Tibial artery (tissue), 4 donors: Measurements from ENCODE around the gene STK17B.

Experiments
- DNase-seq, 2 donors: peaks; one replicate each; pipeline ENCODE4 v3.0.0-alpha.2; 2019
- H3K27ac ChIP-seq, 2 donors: fragments of 200-600 bp; sonication (generic) in 1 of 2; 1 replicate in 1 of 2; 2 replicates in 1 of 2; pipeline ENCODE4 v1.5.1; 2018 to 2019; ENCODE audit warnings: mild to moderate bottlenecking in 1 of 2
- H3K27me3 ChIP-seq, 2 donors: fragments of 200-600 bp; sonication (generic) in 1 of 2; one replicate each; pipeline versions ENCODE4 v1.5.1 to v1.6.0; 2016 to 2019
- H3K36me3 ChIP-seq, 3 donors: fragments of 200-600 bp; sonication (generic) in 2 of 3; one replicate each; pipeline ENCODE4 v1.5.1; 2016 to 2019; ENCODE audit warnings: mild to moderate bottlenecking in 2 of 3
- H3K4me1 ChIP-seq, 4 donors: fragments of 200-600 bp; sonication (generic) in 2 of 4; 1 replicate in 3 of 4; 2 replicates in 1 of 4; pipeline ENCODE4 v1.5.1; 2016 to 2019
- H3K4me3 ChIP-seq, 2 donors: fragments of 200-600 bp; sonication (generic) in 1 of 2; 1 replicate in 1 of 2; 2 replicates in 1 of 2; pipeline ENCODE4 v1.5.1; 2018 to 2019; ENCODE audit warnings: mild to moderate bottlenecking in 2 of 2
- H3K9me3 ChIP-seq, 3 donors: fragments of 200-600 bp; sonication (generic) in 1 of 3; one replicate each; pipeline ENCODE4 v1.5.1; 2016 to 2019
- CTCF ChIP-seq, 2 experiments: fragments of 200-600 bp in 1 of 2; fragments of 450-650 bp in 1 of 2; IDR thresholded peaks; one replicate each; pipeline ENCODE4 v1.5.1; 2017 to 2019; ENCODE audit warnings: antibody characterized with exemption in 2 of 2, mild to moderate bottlenecking in 1 of 2, moderate library complexity in 1 of 2
- intact Hi-C: fragments of 100-400 bp; cut with DNase I; formaldehyde crosslinking; loops from one replicate; pipeline ENCODE4 v1.15.0; 2023; ENCODE audit warnings: low total_unique reads

Gene STK17B

GRCh38 chr2:196155575-196155974, 15.8 kb downstream of the STK17B start:
- intact Hi-C loops = no loop called here
- peaks cover 0 to 10% (median 0%) of the 10 kb centered on the region in 3 donors for H3K36me3 ChIP-seq

GRCh38 chr2:196153480-196153879, 17.9 kb downstream of the STK17B start:
- H3K9me3 ChIP-seq = no peaks in the 10 kb centered on the region
- TF ChIP-seq CTCF (IDR thresholded peaks at IDR 0.05) = no peak
- intact Hi-C loops = no loop called here
- peaks cover 0 to 9% (median 0%) of the 10 kb centered on the region in 4 donors for H3K4me1 ChIP-seq
- no peak overlapping the region for H3K4me3 ChIP-seq
- H3K36me3 ChIP-seq = peaks cover 0 to 10% (median 0%) of the 10 kb centered on the region in 3 donors
- DNase-seq = no peak
- H3K27ac ChIP-seq = no peak overlapping the region
- H3K27me3 ChIP-seq = no peaks in the 10 kb centered on the region

More at GRCh38 chr2:196155575-196155974, 15.8 kb downstream of the STK17B start:
- Histone ChIP-seq H3K4me3 (no peak overlapping the region), H3K9me3 (no peaks in the 10 kb centered on the region), H3K4me1 (peaks cover 0 to 12% (median 0%) of the 10 kb centered on the region in 4 donors), H3K27ac (no peak overlapping the region), H3K27me3 (no peaks in the 10 kb centered on the region)
- TF ChIP-seq CTCF (IDR thresholded peaks at IDR 0.05) = no peak
- no peak for DNase-seq

- no peak for TF ChIP-seq CTCF (IDR thresholded peaks at IDR 0.05)
- DNase-seq = no peak
- peaks cover 0 to 4% (median 0%) of the 10 kb centered on the region in 4 donors for H3K4me1 ChIP-seq
- intact Hi-C loops = no loop called here
- no peaks in the 10 kb centered on the region for H3K27me3 ChIP-seq
- H3K36me3 ChIP-seq = peaks cover 6 to 11% (median 11%) of the 10 kb centered on the region in 3 donors
- no peak overlapping the region for H3K27ac ChIP-seq
- no peaks in the 10 kb centered on the region for H3K9me3 ChIP-seq
- H3K4me3 ChIP-seq = no peak overlapping the region
Observed at GRCh38 chr2:196149948-196150347, 21.4 kb downstream of the STK17B start.

- no peaks in the 10 kb centered on the region for H3K9me3 ChIP-seq
- H3K27me3 ChIP-seq = no peaks in the 10 kb centered on the region
- no peak for DNase-seq
- no peak overlapping the region for H3K4me3 ChIP-seq
- H3K36me3 ChIP-seq = peaks cover 11 to 13% (median 12%) of the 10 kb centered on the region in 3 donors
- no peak for TF ChIP-seq CTCF (IDR thresholded peaks at IDR 0.05)
- H3K27ac ChIP-seq = no peak overlapping the region
- intact Hi-C loops = no loop called here
- H3K4me1 ChIP-seq = peaks cover 0 to 4% (median 0%) of the 10 kb centered on the region in 4 donors
Observed at GRCh38 chr2:196148736-196149135, 22.6 kb downstream of the STK17B start.

GRCh38 chr2:196145256-196145655, 26.1 kb downstream of the STK17B start:
- Histone ChIP-seq H3K36me3 (peaks cover 16 to 30% (median 28%) of the 10 kb centered on the region in 3 donors), H3K4me1 (peaks cover 0 to 4% (median 0%) of the 10 kb centered on the region in 4 donors), H3K27me3 (no peaks in the 10 kb centered on the region), H3K9me3 (no peaks in the 10 kb centered on the region), H3K27ac (no peak overlapping the region), H3K4me3 (no peak overlapping the region)
- no peak for TF ChIP-seq CTCF (IDR thresholded peaks at IDR 0.05)
- intact Hi-C loops = no loop called here
- DNase-seq = no peak
